ENCODE measurements around the gene C16orf78. TPM values are rescaled to one million over a fixed set of nuclear protein-coding genes. Genes with fewer than 3 reads are reported as not detected.
A peak's percentile ranks its signal among the peaks of the same experiment; 100 is the strongest.

The C16orf78 gene
- polyA plus RNA-seq, 3 donors from 2014 or later = not detected

- Mint-ChIP-seq H3K27ac (no peak overlapping the region), H3K4me1 (peaks cover 10 to 18% of the 10 kb centered on the region in 2 donors), H3K27me3 (ENCODE audit: low read depth in 3 of 3) (peaks cover 0 to 5% (median 5%) of the 10 kb centered on the region in 3 donors), H3K36me3 (no peaks in the 10 kb centered on the region), H3K4me3 (no peak overlapping the region), H3K9me3 (no peaks in the 10 kb centered on the region)
- DNase-seq = no peak
Observed at GRCh38 chr16:49414671-49415070, 41.1 kb downstream of the C16orf78 start.

GRCh38 chr16:49415083-49415482 lies 41.5 kb downstream of the C16orf78 start:
- no peak for DNase-seq
- H3K36me3 Mint-ChIP-seq = no peaks in the 10 kb centered on the region
- H3K4me1 Mint-ChIP-seq = peaks cover 13 to 22% of the 10 kb centered on the region in 2 donors
- H3K27ac Mint-ChIP-seq = no peak overlapping the region
- peaks cover 0 to 6% (median 5%) of the 10 kb centered on the region in 3 donors for H3K27me3 Mint-ChIP-seq (ENCODE audit: low read depth in 3 of 3)
- no peak overlapping the region for H3K4me3 Mint-ChIP-seq
- H3K9me3 Mint-ChIP-seq = no peaks in the 10 kb centered on the region

- H3K27ac Mint-ChIP-seq = no peak overlapping the region
- peaks cover 0 to 7% (median 6%) of the 10 kb centered on the region in 3 donors for H3K27me3 Mint-ChIP-seq (ENCODE audit: low read depth in 3 of 3)
Observed at GRCh38 chr16:49416001-49416675, 42.5 kb downstream of the C16orf78 start.

GRCh38 chr16:49417354-49417753 lies 43.8 kb downstream of the C16orf78 start:
- H3K4me1 Mint-ChIP-seq = peaks cover 13 to 24% of the 10 kb centered on the region in 2 donors

More at GRCh38 chr16:49416001-49416675, 42.5 kb downstream of the C16orf78 start:
- Mint-ChIP-seq H3K36me3 (no peaks in the 10 kb centered on the region), H3K4me1 (peaks cover 13 to 24% of the 10 kb centered on the region in 2 donors), H3K4me3 (no peak overlapping the region), H3K9me3 (no peaks in the 10 kb centered on the region)
- no peak for DNase-seq

GRCh38 chr16:49419006-49419405 lies 45.4 kb downstream of the C16orf78 start:
- H3K4me1 Mint-ChIP-seq = peaks cover 13 to 24% of the 10 kb centered on the region in 2 donors
- H3K9me3 Mint-ChIP-seq = no peaks in the 10 kb centered on the region
- DNase-seq = no peak
- H3K4me3 Mint-ChIP-seq = no peak overlapping the region
- no peaks in the 10 kb centered on the region for H3K36me3 Mint-ChIP-seq
- H3K27me3 Mint-ChIP-seq (ENCODE audit: low read depth in 3 of 3) = peaks cover 0 to 10% (median 8%) of the 10 kb centered on the region in 3 donors
- H3K27ac Mint-ChIP-seq = peak overlapping the region in 1 of 6 donors; percentile 48

More at GRCh38 chr16:49417354-49417753, 43.8 kb downstream of the C16orf78 start:
- Mint-ChIP-seq H3K36me3 (no peaks in the 10 kb centered on the region), H3K4me3 (no peak overlapping the region), H3K9me3 (no peaks in the 10 kb centered on the region), H3K27ac (peak overlapping the region in 1 of 6 donors; percentile 76), H3K27me3 (ENCODE audit: low read depth in 3 of 3) (peaks cover 0 to 8% (median 6%) of the 10 kb centered on the region in 3 donors)
- DNase-seq = no peak

GRCh38 chr16:49419862-49420261 lies 46.3 kb downstream of the C16orf78 start:
- Mint-ChIP-seq H3K4me3 (no peak overlapping the region), H3K9me3 (no peaks in the 10 kb centered on the region), H3K36me3 (no peaks in the 10 kb centered on the region), H3K27me3 (ENCODE audit: low read depth in 3 of 3) (peaks cover 0 to 10% (median 8%) of the 10 kb centered on the region in 3 donors), H3K4me1 (peaks cover 13 to 24% of the 10 kb centered on the region in 2 donors), H3K27ac (no peak overlapping the region)
- DNase-seq = no peak

- H3K9me3 Mint-ChIP-seq = no peaks in the 10 kb centered on the region
- no peak overlapping the region for H3K27ac Mint-ChIP-seq
- peaks cover 12 to 21% of the 10 kb centered on the region in 2 donors for H3K4me1 Mint-ChIP-seq
- no peak for DNase-seq
- peaks cover 0 to 8% (median 4%) of the 10 kb centered on the region in 3 donors for H3K27me3 Mint-ChIP-seq (ENCODE audit: low read depth in 3 of 3)
- H3K4me3 Mint-ChIP-seq = no peak overlapping the region
- H3K36me3 Mint-ChIP-seq = no peaks in the 10 kb centered on the region
Observed at GRCh38 chr16:49422896-49423295, 49.3 kb downstream of the C16orf78 start.

GRCh38 chr16:49424961-49425360 lies 51.4 kb downstream of the C16orf78 start:
- Mint-ChIP-seq H3K36me3 (no peaks in the 10 kb centered on the region), H3K4me3 (no peak overlapping the region), H3K9me3 (peaks cover 0 to 5% (median 0%) of the 10 kb centered on the region in 6 donors), H3K27ac (no peak overlapping the region), H3K27me3 (ENCODE audit: low read depth in 3 of 3) (peaks cover 0 to 6% (median 3%) of the 10 kb centered on the region in 3 donors), H3K4me1 (peaks cover 0 to 3% of the 10 kb centered on the region in 2 donors)
- DNase-seq = no peak

GRCh38 chr16:49427771-49428170 lies 54.2 kb downstream of the C16orf78 start:
- H3K9me3 Mint-ChIP-seq = peaks cover 0 to 5% (median 0%) of the 10 kb centered on the region in 6 donors
- H3K27me3 Mint-ChIP-seq (ENCODE audit: low read depth in 3 of 3) = peaks cover 0 to 2% (median under 1%) of the 10 kb centered on the region in 3 donors
- no peaks in the 10 kb centered on the region for H3K36me3 Mint-ChIP-seq
- no peak for DNase-seq
- no peak overlapping the region for H3K27ac Mint-ChIP-seq
- no peak overlapping the region for H3K4me3 Mint-ChIP-seq
- H3K4me1 Mint-ChIP-seq = no peaks in the 10 kb centered on the region

GRCh38 chr16:49428808-49429207 lies 55.2 kb downstream of the C16orf78 start:
- no peak overlapping the region for H3K27ac Mint-ChIP-seq
- peaks cover 0 to 2% (median 1%) of the 10 kb centered on the region in 3 donors for H3K27me3 Mint-ChIP-seq (ENCODE audit: low read depth in 3 of 3)
- no peaks in the 10 kb centered on the region for H3K36me3 Mint-ChIP-seq
- DNase-seq = no peak
- peaks cover 0 to 5% (median 0%) of the 10 kb centered on the region in 6 donors for H3K9me3 Mint-ChIP-seq
- no peaks in the 10 kb centered on the region for H3K4me1 Mint-ChIP-seq
- no peak overlapping the region for H3K4me3 Mint-ChIP-seq

- Mint-ChIP-seq H3K4me1 (no peaks in the 10 kb centered on the region), H3K4me3 (no peak overlapping the region), H3K27ac (no peak overlapping the region), H3K36me3 (no peaks in the 10 kb centered on the region), H3K27me3 (ENCODE audit: low read depth in 3 of 3) (peaks cover 0 to 2% (median 1%) of the 10 kb centered on the region in 3 donors), H3K9me3 (peaks cover 0 to 5% (median 0%) of the 10 kb centered on the region in 6 donors)
- DNase-seq = no peak
Observed at GRCh38 chr16:49431040-49431439, 57.4 kb downstream of the C16orf78 start.

GRCh38 chr16:49431591-49432290 lies 58.1 kb downstream of the C16orf78 start:
- no peaks in the 10 kb centered on the region for H3K36me3 Mint-ChIP-seq
- peaks cover 0 to 5% (median 0%) of the 10 kb centered on the region in 6 donors for H3K9me3 Mint-ChIP-seq
- H3K4me3 Mint-ChIP-seq = no peak overlapping the region

GRCh38 chr16:49434733-49435132 lies 61.1 kb downstream of the C16orf78 start:
- Mint-ChIP-seq H3K4me1 (no peaks in the 10 kb centered on the region), H3K27ac (no peak overlapping the region), H3K9me3 (no peaks in the 10 kb centered on the region), H3K36me3 (no peaks in the 10 kb centered on the region), H3K27me3 (ENCODE audit: low read depth in 3 of 3) (peaks cover 1 to 9% (median 1%) of the 10 kb centered on the region in 3 donors), H3K4me3 (no peak overlapping the region)
- no peak for DNase-seq

More at GRCh38 chr16:49431591-49432290, 58.1 kb downstream of the C16orf78 start:
- Mint-ChIP-seq H3K4me1 (no peaks in the 10 kb centered on the region), H3K27me3 (ENCODE audit: low read depth in 3 of 3) (peaks cover 0 to 2% (median 1%) of the 10 kb centered on the region in 3 donors), H3K27ac (no peak overlapping the region)
- no peak for DNase-seq

GRCh38 chr16:49436181-49436580 lies 62.6 kb downstream of the C16orf78 start:
- Mint-ChIP-seq H3K27ac (no peak overlapping the region), H3K4me1 (peaks cover 6 to 10% of the 10 kb centered on the region in 2 donors), H3K27me3 (ENCODE audit: low read depth in 3 of 3) (peaks cover 1 to 9% (median 1%) of the 10 kb centered on the region in 3 donors), H3K36me3 (no peaks in the 10 kb centered on the region), H3K4me3 (no peak overlapping the region), H3K9me3 (no peaks in the 10 kb centered on the region)
- no peak for DNase-seq

Data from immature natural killer cell (primary cell).